LNCaP clone FGC (cell line): ENCODE data around the gene EXPH5.
"Not testable (repeated sequence)": the region's sequence is repeated elsewhere in the genome, so short reads cannot be mapped to it uniquely, and the experiment has no call there.

ENCODE experiments used
- DNase-seq: peaks from one replicate; pipeline ENCODE4 v3.0.0-alpha.2; 2011; ENCODE audit warnings: low read depth
- H3K4me3 ChIP-seq: 2 replicates; pipeline ENCODE4 v1.5.1; 2011; ENCODE audit warnings: mild to moderate bottlenecking, low read depth, low read length, control low read depth
- TF ChIP-seq, protein P1 (sequence below): IDR thresholded peaks from 2 replicates; pipeline ENCODE4 v1.5.1; 2012; ENCODE audit warnings: mild to moderate bottlenecking; ENCODE audit not compliant: control insufficient read depth, insufficient read depth; ENCODE audit errors: extremely low read depth

Gene EXPH5, protein sequence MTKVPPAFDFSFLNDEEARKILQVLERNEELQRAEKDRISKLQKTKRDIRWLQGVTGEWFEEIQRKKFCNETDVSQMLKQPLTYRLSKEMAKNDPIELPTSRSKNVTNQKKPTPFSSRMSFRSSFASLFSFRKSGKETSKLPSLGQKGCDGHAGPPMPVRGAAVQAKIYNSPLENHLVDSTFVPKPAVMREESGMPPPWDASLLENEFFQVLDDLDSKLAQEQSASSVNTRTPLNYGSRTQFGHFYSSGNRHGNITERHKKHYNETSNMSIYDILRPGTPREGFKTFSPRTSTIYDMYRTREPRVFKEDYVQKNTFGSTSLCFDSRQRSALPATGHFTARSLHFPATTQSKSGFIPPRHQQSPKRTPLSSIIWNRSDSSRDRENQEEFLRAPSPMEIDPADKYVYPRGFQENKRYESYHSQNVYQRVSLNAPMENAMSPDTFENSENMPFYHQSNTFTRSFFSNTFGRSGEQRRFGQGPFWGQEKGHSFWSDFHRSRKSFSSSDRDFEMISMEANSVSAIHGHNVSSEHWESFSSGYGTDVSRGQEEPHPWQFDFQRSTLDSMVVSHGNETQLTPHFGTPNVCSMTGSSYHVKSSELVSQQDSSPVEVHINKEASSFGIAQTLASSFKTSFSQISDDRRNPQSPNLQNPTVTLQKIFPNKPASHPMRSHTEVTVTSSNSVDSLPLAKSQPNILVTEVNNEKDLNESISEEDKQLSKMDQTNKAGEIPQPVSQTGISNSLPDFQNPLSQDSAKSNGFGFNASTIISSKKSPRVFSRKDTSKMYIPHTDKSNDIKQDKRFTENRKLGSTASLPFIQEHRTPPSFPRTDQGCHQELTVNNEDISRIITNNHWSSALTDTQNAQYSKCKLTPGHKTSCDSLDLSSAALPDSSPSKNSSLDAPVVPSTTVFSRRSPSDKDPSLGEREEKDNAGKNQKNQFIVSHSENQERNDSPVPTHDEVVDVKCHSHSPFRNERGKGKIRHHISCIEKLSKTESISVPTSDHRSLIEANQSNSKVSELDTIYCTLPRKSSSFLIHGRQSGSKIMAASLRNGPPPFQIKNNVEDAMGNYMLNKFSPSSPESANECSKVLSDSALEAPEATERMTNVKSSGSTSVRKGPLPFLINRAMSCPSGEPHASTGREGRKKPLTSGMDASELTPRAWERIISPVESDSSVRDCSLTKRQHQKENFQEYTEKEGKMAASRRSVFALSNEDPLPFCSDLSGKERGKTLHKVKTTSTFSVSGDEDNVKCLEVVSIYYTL (N-terminal part only)

DNA sequence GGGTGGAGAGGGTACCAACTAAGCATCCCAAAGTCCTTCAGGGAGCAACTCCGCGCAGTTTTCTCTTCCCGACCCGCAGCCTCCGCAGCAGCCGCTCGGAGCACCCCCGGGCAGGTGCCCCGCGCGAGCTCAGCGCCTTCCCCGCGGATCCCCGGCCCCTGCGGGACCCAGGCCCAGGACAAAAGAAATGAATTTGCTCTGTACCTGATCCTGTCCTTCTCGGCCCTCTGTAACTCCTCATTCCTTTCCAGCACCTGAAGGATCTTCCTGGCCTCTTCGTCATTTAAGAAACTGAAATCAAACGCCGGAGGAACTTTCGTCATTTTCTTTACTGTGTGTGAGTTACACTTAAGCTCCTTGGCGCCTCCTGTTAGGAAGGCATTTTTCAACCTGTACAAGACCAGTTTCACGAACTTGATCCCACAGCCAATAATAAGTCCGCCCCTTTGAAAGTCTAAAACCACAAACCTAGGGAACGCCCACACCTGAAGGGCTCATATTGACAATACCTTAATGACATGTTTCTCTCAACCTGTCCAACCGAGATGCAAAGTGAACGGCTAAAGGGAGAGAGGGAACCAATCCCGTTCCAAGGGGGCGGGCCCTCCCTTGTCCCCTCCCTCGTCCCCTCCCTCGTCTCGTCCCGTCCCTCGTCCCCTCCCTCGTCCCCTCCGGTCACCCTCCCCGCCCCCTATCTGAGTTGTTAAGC, at the start of gene EXPH5:
Gene EXPH5, minus strand, starts transcription at position 555 of the 709 bp plus-strand sequence. Its CDS starts 232 bp downstream, at position 323.
- H3K4me3 ChIP-seq: peak within 1 kb of the TSS; percentile 84
- DNase-seq: peak; percentile 99
- TF ChIP-seq, protein P1, sequence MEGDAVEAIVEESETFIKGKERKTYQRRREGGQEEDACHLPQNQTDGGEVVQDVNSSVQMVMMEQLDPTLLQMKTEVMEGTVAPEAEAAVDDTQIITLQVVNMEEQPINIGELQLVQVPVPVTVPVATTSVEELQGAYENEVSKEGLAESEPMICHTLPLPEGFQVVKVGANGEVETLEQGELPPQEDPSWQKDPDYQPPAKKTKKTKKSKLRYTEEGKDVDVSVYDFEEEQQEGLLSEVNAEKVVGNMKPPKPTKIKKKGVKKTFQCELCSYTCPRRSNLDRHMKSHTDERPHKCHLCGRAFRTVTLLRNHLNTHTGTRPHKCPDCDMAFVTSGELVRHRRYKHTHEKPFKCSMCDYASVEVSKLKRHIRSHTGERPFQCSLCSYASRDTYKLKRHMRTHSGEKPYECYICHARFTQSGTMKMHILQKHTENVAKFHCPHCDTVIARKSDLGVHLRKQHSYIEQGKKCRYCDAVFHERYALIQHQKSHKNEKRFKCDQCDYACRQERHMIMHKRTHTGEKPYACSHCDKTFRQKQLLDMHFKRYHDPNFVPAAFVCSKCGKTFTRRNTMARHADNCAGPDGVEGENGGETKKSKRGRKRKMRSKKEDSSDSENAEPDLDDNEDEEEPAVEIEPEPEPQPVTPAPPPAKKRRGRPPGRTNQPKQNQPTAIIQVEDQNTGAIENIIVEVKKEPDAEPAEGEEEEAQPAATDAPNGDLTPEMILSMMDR: peak; percentile 16; the same call in 1 of the 2 replicates

DNA sequence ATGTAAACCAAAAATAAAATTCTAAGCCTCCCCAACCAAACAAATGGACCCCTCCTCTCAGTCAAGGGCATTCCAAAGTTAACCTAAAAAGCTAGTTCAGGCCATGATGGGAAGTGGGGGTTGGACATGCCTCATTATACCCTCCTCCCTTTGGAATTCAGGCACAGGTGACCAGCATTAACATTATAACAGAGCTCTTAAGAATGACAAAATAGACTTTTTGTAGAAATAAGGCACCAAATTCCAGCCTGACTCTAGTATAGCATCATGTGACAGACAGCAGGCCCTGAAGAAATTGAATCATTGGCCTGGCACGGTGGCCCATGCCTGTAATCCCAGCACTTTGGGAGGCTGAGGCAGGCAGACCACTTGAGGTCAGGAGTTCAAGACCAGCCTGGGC, 48.2 kb upstream of the EXPH5 start:
- not testable (repeated sequence) for DNase-seq, H3K4me3 ChIP-seq

- H3K4me3 ChIP-seq: no peak overlapping the region
- DNase-seq: no peak
- TF ChIP-seq, protein P1: no peak
Measured at GRCh38 chr11:108639146-108639545, 45.6 kb upstream of the EXPH5 start.

GRCh38 chr11:108636222-108636621, 42.7 kb upstream of the EXPH5 start:
- no peak overlapping the region for H3K4me3 ChIP-seq
- no peak for DNase-seq
- TF ChIP-seq, protein P1: no peak

DNA sequence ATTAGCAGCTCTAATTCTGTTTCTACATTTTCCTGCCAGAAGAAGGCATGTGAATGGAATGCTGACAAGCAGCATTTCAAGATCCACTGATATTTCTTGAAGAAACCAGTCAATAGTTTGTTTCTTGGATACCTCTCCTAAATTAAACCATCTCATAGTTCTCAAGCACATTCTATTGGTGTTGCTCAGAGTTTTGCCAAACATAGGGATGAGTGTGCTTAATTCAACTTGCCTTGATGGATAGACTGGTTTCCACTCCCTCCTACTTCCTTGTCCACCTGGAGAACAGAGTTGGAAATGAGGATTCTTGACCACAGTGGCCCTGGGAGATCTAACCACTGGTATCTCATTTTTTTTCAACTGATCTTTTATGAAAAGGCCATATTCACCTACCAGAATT, 41.5 kb upstream of the EXPH5 start:
- TF ChIP-seq, protein P1: no peak
- no peak for DNase-seq
- H3K4me3 ChIP-seq: no peak overlapping the region

DNA sequence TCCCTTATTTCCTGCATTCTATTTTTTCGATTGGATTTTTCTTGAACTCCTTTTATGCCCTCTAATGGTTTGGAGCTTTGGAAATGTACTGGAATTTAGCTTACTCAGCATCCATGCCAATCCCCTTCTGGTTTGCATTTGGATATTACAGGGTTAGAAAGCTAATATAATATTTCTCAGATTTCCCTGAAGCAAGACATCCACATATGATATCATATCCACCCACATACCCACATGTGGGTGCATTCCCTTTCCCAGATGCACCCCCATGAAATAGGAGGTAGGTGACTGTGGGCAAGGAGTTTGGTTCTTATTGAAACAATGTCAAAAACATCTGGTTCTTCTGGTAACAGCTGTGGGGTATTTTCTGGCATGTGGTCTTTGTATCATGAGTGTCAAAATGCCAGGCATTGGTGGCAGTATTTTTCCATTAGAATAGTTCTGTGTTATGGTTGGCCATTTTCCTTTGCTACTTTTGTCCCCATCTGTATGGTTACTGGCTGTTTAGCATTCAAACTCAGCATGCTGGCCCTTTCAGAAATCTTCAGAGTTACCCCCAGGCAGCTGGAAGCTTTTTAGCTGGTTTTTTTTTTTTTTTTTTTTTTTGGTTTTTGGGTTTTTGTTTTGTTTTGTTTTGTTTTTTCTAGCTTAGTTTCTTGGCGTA, 38.6 kb upstream of the EXPH5 start:
- TF ChIP-seq, protein P1: no peak
- no peak overlapping the region for H3K4me3 ChIP-seq
- no peak for DNase-seq
